Endothelial cell of umbilical vein (primary cell): ENCODE measurements around the gene DNAJC9. TPM values are rescaled to one million over a fixed set of nuclear protein-coding genes. Genes with fewer than 3 reads are reported as not detected.

ENCODE experiments used
- BruUV-seq: library from RNA; stranded (reverse); fragments of 400-500 nt; replicated peaks from 2 replicates; lab custom pipeline; 2021; lab: Mats Ljungman, UMichigan
- CTCF ChIA-PET: fragments of 300-600, 350-600 bp; sonication (Branson Sonifier 250); formaldehyde crosslinking; loops from one replicate; lab custom pipeline; 2021; ENCODE audit warnings: antibody characterized with exemption, inconsistent platforms; lab: Charles Lee
- POLR2A ChIA-PET: fragments of 300-600, 350-600 bp; sonication (Branson Sonifier 250); formaldehyde crosslinking; loops from one replicate; lab custom pipeline; 2021; ENCODE audit warnings: antibody characterized with exemption, inconsistent platforms; lab: Charles Lee
- DNase-seq: peaks from one replicate; pipeline ENCODE4 v3.0.0-alpha.2; 2011; ENCODE audit warnings: low read depth, low spot score
- FAIRE-seq: peaks from 2 replicates; lab custom pipeline; 2011; peaks lifted over from hg19 to GRCh38; lab: Jason Lieb, UNC
- H2AFZ ChIP-seq: 2 replicates; pipeline ENCODE4 v1.6.0; 2012; ENCODE audit warnings: low read depth, low read length, control low read depth, inconsistent platforms
- H3K27ac ChIP-seq: 2 replicates; pipeline ENCODE4 v1.5.1; 2011; ENCODE audit warnings: low read depth, mild to moderate bottlenecking, control low read depth, low read length, moderate library complexity; ENCODE audit not compliant: insufficient read depth
- H3K27me3 ChIP-seq, 2 experiments: 2 replicates each; pipeline versions ENCODE4 v1.6.0 to v1.6.1; 2011; ENCODE audit warnings: low read length in 2 of 2, mixed read lengths in 1 of 2; ENCODE audit not compliant: control insufficient read depth in 2 of 2, insufficient read depth in 2 of 2
- H3K36me3 ChIP-seq, 2 experiments: 2 replicates in 1 of 2; 3 replicates in 1 of 2; pipeline ENCODE4 v1.5.1; 2011; ENCODE audit warnings: low read length in 2 of 2, mild to moderate bottlenecking in 1 of 2, moderate library complexity in 1 of 2; ENCODE audit not compliant: control insufficient read depth in 2 of 2, insufficient read depth in 2 of 2; ENCODE audit errors: extremely low read depth in 1 of 2
- H3K4me1 ChIP-seq: 3 replicates; pipeline ENCODE4 v1.5.1; 2011; ENCODE audit warnings: mild to moderate bottlenecking, low read length; ENCODE audit not compliant: control insufficient read depth, insufficient read depth; ENCODE audit errors: extremely low read depth
- H3K4me2 ChIP-seq: 2 replicates; pipeline ENCODE4 v1.6.1; 2011; ENCODE audit warnings: low read length, control low read depth, mixed read lengths; ENCODE audit not compliant: insufficient read depth
- H3K4me3 ChIP-seq, 3 experiments: fragments of 200-600 bp in 1 of 3; sonication (generic), shearing (Covaris generic) in 1 of 3; replicated peaks in 1 of 3; 2 replicates each; pipeline ENCODE4 v1.5.1; 2011 to 2016; ENCODE audit warnings: control low read depth in 3 of 3, low read length in 3 of 3, mild to moderate bottlenecking in 2 of 3, inconsistent platforms in 1 of 3, low read depth in 1 of 3, moderate library complexity in 1 of 3; ENCODE audit not compliant: insufficient read depth in 1 of 3
- H3K79me2 ChIP-seq: 2 replicates; pipeline ENCODE4 v1.6.0; 2012; ENCODE audit warnings: low read length, inconsistent platforms; ENCODE audit not compliant: control insufficient read depth, insufficient read depth
- H3K9ac ChIP-seq: replicated peaks from 2 replicates; pipeline ENCODE3; 2011; ENCODE audit warnings: low read length, control low read depth; ENCODE audit not compliant: insufficient read depth; ENCODE audit errors: extremely low read depth
- H3K9me1 ChIP-seq: replicated peaks from 3 replicates; pipeline ENCODE4 v1.6.0; 2011; ENCODE audit warnings: mild to moderate bottlenecking, low read length; ENCODE audit not compliant: control insufficient read depth, insufficient read depth; ENCODE audit errors: extremely low read depth
- H3K9me3 ChIP-seq: replicated peaks from 2 replicates; pipeline ENCODE4 v1.5.1; 2012; ENCODE audit warnings: low read length, inconsistent platforms; ENCODE audit not compliant: control insufficient read depth, insufficient read depth
- H4K20me1 ChIP-seq: replicated peaks from 2 replicates; pipeline ENCODE3; 2011; ENCODE audit warnings: mild to moderate bottlenecking, low read length; ENCODE audit not compliant: control insufficient read depth, insufficient read depth; ENCODE audit errors: extremely low read depth
- EZH2 ChIP-seq: IDR thresholded peaks from 2 replicates; pipeline ENCODE4 v1.6.1; 2012; ENCODE audit warnings: borderline replicate concordance, low read depth, mild to moderate bottlenecking, moderate library complexity, low read length, inconsistent platforms; ENCODE audit not compliant: severe bottlenecking
- FOS ChIP-seq: IDR thresholded peaks from 2 replicates; pipeline ENCODE4 v1.6.1; 2011; ENCODE audit warnings: mild to moderate bottlenecking, low read length, moderate library complexity, borderline replicate concordance; ENCODE audit not compliant: insufficient read depth
- GATA2 ChIP-seq: IDR thresholded peaks from 2 replicates; pipeline ENCODE4 v1.7.0; 2011; ENCODE audit warnings: low read depth, mild to moderate bottlenecking, moderate library complexity, mixed read lengths, low read length; ENCODE audit not compliant: insufficient read length, insufficient read depth
- JUN ChIP-seq: IDR thresholded peaks from 2 replicates; pipeline ENCODE4 v1.6.1; 2011; ENCODE audit warnings: borderline replicate concordance, low read depth; ENCODE audit not compliant: insufficient read length, insufficient read depth
- MAX ChIP-seq: IDR thresholded peaks from 2 replicates; pipeline ENCODE4 v1.6.1; 2011; ENCODE audit not compliant: insufficient read depth, insufficient read length
- MYC ChIP-seq: IDR thresholded peaks from one replicate; pipeline ENCODE4 v1.6.1; 2011; ENCODE audit warnings: mild to moderate bottlenecking, low read depth, low read length
- POLR2A ChIP-seq: IDR thresholded peaks from 2 replicates; pipeline ENCODE4 v1.6.1; 2012; ENCODE audit warnings: low read depth, mild to moderate bottlenecking, control low read depth, low read length
- POLR2AphosphoS5 ChIP-seq: IDR thresholded peaks from 2 replicates; pipeline ENCODE4 v1.6.1; 2012; ENCODE audit warnings: low read depth, mild to moderate bottlenecking, control low read depth, low read length, moderate library complexity; ENCODE audit not compliant: insufficient read depth
- dilution Hi-C: fragments of 300-500 bp; cut with MboI; formaldehyde crosslinking; loops from one replicate; pipeline ENCODE4 v1.15.0; 2019; ENCODE audit warnings: low sequenced_read_pairs; ENCODE audit not compliant: extremely low pct_ligation_motif_present
- intact Hi-C: fragments of 100-400 bp; cut with micrococcal nuclease; formaldehyde crosslinking; loops from one replicate; pipeline ENCODE4 v1.10.0; 2022
- polyA plus RNA-seq, 4 experiments: library from polyadenylated mRNA; depleted of rRNA in 3 of 4; stranded (reverse) in 3 of 4; unstranded in 1 of 4; fragments of >200 nt; gene quantifications; 2 replicates each; pipeline versions ENCODE4 v1.2.1 to v1.2.3, GENCODE V29; 2011 to 2012; ENCODE audit warnings: missing spikeins in 1 of 4
- total RNA-seq: library from RNA; stranded (reverse); gene quantifications from 2 replicates; pipeline ENCODE4 v1.2.3, GENCODE V29; 2021
- TF ChIP-seq, protein P1 (sequence below), 2 donors: IDR thresholded peaks; 1 replicate in 1 of 2; 2 replicates in 1 of 2; pipeline ENCODE4 v1.5.1; 2011; ENCODE audit warnings: low read length in 2 of 2, mild to moderate bottlenecking in 2 of 2, moderate library complexity in 2 of 2, control low read depth in 1 of 2, inconsistent platforms in 1 of 2, low read depth in 1 of 2; ENCODE audit not compliant: insufficient read depth in 1 of 2; ENCODE audit errors: extremely low read depth in 1 of 2

DNAJC9 gene
- total and polyA plus RNA-seq, 2 donors (not counting 3 experiments of a cell fraction or from before 2014, with no cell fraction given) = 29.1 to 47.1 TPM

- Histone ChIP-seq H3K27ac (no peak overlapping the region), H3K9me3 (no peaks in the 10 kb centered on the region), H3K27me3 (no peaks in the 10 kb centered on the region), H2AFZ (no peak overlapping the region), H3K9me1 (no peaks in the 10 kb centered on the region), H4K20me1 (no peaks in the 10 kb centered on the region), H3K4me3 (no peak overlapping the region), H3K79me2 (no peaks in the 10 kb centered on the region), H3K4me2 (no peak overlapping the region), H3K36me3 (peaks cover 0 to 2% of the 10 kb centered on the region in 2 experiments), H3K9ac (no peak overlapping the region), H3K4me1 (no peaks in the 10 kb centered on the region)
- no peak for DNase-seq
- TF ChIP-seq EZH2 (no peak), JUN (no peak), FOS (no peak)
- dilution Hi-C loops (no loop called here), intact Hi-C loops (no loop called here)
- ChIA-PET CTCF (interaction anchor here (2.0 kb wide), 1 partner anchor 13 kb away, joined by 6 read pairs; no protein-coding TSS in a partner anchor), POLR2A (no interaction called here)
- no TSS peak for BruUV-seq
- no peak for FAIRE-seq
These were observed 40.7 kb downstream of the DNAJC9 start for GRCh38 chr10:73206385-73206784.

- Histone ChIP-seq H3K27me3 (no peaks in the 10 kb centered on the region), H2AFZ (no peak overlapping the region), H3K9me1 (no peaks in the 10 kb centered on the region), H3K4me2 (no peak overlapping the region), H3K4me1 (no peaks in the 10 kb centered on the region), H3K9me3 (no peaks in the 10 kb centered on the region), H3K36me3 (peaks cover 0 to 2% of the 10 kb centered on the region in 2 experiments), H4K20me1 (no peaks in the 10 kb centered on the region), H3K9ac (no peak overlapping the region), H3K27ac (no peak overlapping the region), H3K79me2 (no peaks in the 10 kb centered on the region), H3K4me3 (no peak overlapping the region)
- TF ChIP-seq EZH2 (no peak), POLR2A (no peak), MAX (no peak), MYC (no peak), JUN (no peak), GATA2 (no peak), POLR2AphosphoS5 (no peak), FOS (no peak)
- TF ChIP-seq, protein P1, sequence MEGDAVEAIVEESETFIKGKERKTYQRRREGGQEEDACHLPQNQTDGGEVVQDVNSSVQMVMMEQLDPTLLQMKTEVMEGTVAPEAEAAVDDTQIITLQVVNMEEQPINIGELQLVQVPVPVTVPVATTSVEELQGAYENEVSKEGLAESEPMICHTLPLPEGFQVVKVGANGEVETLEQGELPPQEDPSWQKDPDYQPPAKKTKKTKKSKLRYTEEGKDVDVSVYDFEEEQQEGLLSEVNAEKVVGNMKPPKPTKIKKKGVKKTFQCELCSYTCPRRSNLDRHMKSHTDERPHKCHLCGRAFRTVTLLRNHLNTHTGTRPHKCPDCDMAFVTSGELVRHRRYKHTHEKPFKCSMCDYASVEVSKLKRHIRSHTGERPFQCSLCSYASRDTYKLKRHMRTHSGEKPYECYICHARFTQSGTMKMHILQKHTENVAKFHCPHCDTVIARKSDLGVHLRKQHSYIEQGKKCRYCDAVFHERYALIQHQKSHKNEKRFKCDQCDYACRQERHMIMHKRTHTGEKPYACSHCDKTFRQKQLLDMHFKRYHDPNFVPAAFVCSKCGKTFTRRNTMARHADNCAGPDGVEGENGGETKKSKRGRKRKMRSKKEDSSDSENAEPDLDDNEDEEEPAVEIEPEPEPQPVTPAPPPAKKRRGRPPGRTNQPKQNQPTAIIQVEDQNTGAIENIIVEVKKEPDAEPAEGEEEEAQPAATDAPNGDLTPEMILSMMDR (IDR thresholded peaks at IDR 0.05; ENCODE audit: extremely low read depth in 1 of 2, insufficient read depth in 1 of 2, low read depth in 1 of 2, low read length in 2 of 2) = no peak
- ChIA-PET POLR2A (no interaction called here), CTCF (interaction anchor here (2.0 kb wide), 1 partner anchor 13 kb away, joined by 6 read pairs; no protein-coding TSS in a partner anchor)
- intact Hi-C loops = no loop called here
- FAIRE-seq = no peak
- DNase-seq = no peak
- dilution Hi-C loops = no loop called here
- no TSS peak for BruUV-seq
These were observed 41.2 kb downstream of the DNAJC9 start for GRCh38 chr10:73205890-73206289.
